CD4-positive, alpha-beta T cell treated with Interleukin-1 beta for 1 hour (primary cell): ENCODE results near the gene UPF2.
A peak's percentile ranks its signal among the peaks of the same experiment; 100 is the strongest.

Source experiments
- DNase-seq, 2 donors: peaks; one replicate each; pipeline ENCODE4 v3.0.0-alpha.2; 2020 to 2022

UPF2 gene

GRCh38 chr10:11881030-11881476 is 161.6 kb downstream of the UPF2 start:
- no peak for DNase-seq

- no peak for DNase-seq
Observed at GRCh38 chr10:11880151-11881029, 162.2 kb downstream of the UPF2 start.

- DNase-seq: no peak
Observed at GRCh38 chr10:11879387-11880094, 163.1 kb downstream of the UPF2 start.

GRCh38 chr10:11878776-11879175 is 163.8 kb downstream of the UPF2 start:
- no peak for DNase-seq

- no peak for DNase-seq
Observed at GRCh38 chr10:11877591-11877905, 165.1 kb downstream of the UPF2 start.

GRCh38 chr10:11876805-11877590 is 165.6 kb downstream of the UPF2 start:
- DNase-seq: no peak

- DNase-seq: no peak
Observed at GRCh38 chr10:11876324-11876723, 166.3 kb downstream of the UPF2 start.

- DNase-seq: no peak
Observed at GRCh38 chr10:11875494-11876281, 166.9 kb downstream of the UPF2 start.

GRCh38 chr10:11874568-11875493 is 167.8 kb downstream of the UPF2 start:
- DNase-seq: peak; percentile 11 to 12

GRCh38 chr10:11871466-11871865 is 171.1 kb downstream of the UPF2 start:
- DNase-seq: no peak

- no peak for DNase-seq
Observed at GRCh38 chr10:11870900-11871400, 171.7 kb downstream of the UPF2 start.

GRCh38 chr10:11870461-11870780 is 172.2 kb downstream of the UPF2 start:
- no peak for DNase-seq
